ENCODE data around the gene PGBD5.

PGBD5 gene

DNA sequence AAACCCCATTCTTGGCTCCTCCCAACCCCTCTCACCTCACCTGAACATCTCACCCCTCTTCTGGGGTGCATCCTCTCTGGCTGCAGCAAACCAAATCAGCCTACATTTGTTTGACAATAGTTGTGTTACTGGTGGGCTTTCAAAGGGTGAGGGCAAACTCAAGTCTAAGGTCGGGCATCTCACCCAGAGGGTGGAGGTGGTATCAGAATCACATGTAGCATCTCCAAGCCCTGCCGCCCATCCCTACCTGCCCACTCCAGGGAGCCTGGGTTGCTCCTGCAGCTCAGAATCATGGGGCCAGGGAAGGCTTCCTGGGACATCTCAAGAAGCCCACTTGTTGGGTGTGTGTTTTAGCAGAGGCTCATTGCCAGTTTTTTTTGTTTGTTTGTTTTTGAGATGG, 35.8 kb downstream of the PGBD5 start:
- DNase-seq (ENCODE audit: low read depth): no peak
- TF ChIP-seq, protein P1, sequence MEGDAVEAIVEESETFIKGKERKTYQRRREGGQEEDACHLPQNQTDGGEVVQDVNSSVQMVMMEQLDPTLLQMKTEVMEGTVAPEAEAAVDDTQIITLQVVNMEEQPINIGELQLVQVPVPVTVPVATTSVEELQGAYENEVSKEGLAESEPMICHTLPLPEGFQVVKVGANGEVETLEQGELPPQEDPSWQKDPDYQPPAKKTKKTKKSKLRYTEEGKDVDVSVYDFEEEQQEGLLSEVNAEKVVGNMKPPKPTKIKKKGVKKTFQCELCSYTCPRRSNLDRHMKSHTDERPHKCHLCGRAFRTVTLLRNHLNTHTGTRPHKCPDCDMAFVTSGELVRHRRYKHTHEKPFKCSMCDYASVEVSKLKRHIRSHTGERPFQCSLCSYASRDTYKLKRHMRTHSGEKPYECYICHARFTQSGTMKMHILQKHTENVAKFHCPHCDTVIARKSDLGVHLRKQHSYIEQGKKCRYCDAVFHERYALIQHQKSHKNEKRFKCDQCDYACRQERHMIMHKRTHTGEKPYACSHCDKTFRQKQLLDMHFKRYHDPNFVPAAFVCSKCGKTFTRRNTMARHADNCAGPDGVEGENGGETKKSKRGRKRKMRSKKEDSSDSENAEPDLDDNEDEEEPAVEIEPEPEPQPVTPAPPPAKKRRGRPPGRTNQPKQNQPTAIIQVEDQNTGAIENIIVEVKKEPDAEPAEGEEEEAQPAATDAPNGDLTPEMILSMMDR (conservative IDR thresholded peaks at IDR 0.05; ENCODE audit: low read depth, low read length): no peak
- H3K4me3 ChIP-seq (ENCODE audit: low read length): no peak overlapping the region

DNA sequence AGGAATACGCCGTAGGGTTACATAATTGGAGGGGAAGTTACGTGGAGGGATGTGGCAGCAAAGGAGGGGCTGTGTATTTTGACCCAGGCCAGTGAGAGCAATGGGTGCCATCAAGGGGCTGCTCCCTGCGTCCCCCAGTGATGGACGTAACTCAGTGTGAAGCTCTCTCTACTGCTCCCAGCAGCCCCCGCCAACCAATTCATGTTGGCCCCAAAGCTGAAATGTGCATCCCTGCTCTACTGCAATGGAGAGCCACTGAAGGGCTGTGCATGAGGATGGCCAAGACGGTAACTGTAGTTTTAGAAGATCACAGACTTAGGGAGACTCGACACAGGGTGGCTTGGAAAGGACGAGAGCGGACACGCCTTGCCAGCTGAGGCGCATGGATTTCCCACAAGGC, 38.3 kb downstream of the PGBD5 start:
- no peak for DNase-seq (ENCODE audit: low read depth)
- H3K4me3 ChIP-seq (ENCODE audit: low read length): no peak overlapping the region
- TF ChIP-seq, protein P1 (conservative IDR thresholded peaks at IDR 0.05; ENCODE audit: low read depth, low read length): no peak

DNA sequence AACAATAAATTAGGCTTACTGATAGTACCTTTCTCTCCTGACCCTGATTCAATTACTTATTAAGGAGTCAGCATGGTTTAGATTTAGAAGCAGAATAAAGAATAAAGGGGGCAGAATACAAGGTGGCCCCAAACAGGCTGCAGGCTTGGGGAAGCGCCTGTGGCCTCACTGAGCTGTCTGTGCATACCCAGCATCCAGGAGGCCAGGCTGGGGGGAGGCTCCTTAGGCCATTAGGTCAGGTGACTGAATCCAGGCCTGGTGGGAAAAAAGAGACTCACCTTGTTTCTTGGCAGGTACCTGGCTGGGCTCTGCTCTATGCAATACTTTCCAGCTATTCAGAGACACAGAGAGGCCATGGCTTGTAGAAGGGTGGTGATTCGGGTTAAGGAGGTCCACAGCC, 38.8 kb downstream of the PGBD5 start:
- TF ChIP-seq, protein P1 (conservative IDR thresholded peaks at IDR 0.05; ENCODE audit: low read depth, low read length): no peak
- H3K4me3 ChIP-seq (ENCODE audit: low read length): no peak overlapping the region
- DNase-seq (ENCODE audit: low read depth): no peak

DNA sequence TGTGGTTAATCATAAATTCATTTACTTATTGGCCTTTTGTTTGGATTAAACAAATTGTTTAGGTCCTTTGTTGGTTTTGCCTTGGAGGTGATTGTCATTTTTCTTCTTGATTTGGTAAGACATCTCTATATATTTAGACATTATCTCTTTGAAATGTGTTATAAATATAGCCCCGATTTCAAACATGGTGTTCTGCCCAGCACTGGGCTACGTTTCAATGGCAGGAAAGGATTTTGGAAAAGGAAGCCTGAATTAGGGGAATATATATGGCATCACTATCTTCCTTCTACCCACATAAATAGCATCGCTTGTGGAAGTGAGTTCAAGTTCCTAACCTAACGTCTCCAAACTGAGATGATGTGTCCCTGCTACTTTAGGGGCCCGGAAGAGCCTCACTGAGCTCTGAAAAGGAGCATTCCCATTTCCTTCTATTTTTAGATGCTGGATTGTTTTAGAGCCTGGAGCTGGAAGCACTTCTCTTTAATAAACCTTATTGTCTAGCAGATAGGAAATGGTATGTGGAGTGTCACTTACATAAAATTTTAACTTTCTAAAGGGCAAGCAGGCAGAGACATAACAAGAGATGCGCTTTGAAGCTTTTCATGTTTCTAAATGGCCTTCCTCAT, 39.4 kb downstream of the PGBD5 start:
- TF ChIP-seq, protein P1 (conservative IDR thresholded peaks at IDR 0.05; ENCODE audit: low read depth, low read length): no peak
- H3K4me3 ChIP-seq (ENCODE audit: low read length): no peak overlapping the region
- no peak for DNase-seq (ENCODE audit: low read depth)

DNA sequence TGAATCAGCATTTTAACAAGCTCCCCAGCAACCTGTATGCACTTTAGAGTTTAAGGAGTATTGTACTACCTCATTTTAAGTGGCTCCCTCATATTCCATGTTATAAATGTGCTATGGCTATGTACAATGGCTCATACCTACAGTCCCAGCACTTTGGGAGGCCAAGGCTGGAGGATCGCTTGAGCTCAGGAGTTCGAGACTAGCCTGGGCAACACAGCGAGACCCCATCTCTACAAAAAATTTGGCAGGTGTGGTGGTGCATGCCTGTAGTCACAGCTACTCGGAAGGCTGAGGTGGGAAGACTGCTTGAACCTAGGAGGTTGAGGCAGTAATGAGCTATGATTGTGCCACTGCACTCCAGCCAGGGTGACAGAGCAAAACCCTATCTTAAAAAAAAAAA, 40.2 kb downstream of the PGBD5 start:
- TF ChIP-seq, protein P1 (conservative IDR thresholded peaks at IDR 0.05; ENCODE audit: low read depth, low read length): no peak
- H3K4me3 ChIP-seq (ENCODE audit: low read length): no peak overlapping the region
- no peak for DNase-seq (ENCODE audit: low read depth)

DNA sequence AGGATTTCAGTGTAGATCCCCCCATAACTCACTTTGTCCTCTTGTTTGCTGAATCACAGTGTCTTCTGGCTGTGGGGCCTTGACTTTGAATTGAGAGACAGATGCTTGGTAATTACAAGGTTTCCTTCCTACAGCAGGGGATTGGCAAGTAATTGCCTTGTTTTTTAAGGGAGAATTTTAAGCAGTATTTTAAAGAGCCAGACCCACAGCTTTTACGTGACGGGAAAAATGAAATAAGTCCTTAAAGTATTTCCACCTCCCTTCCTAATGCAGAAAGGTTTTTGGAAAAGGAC, 41.0 kb downstream of the PGBD5 start:
- DNase-seq (ENCODE audit: low read depth): no peak
- TF ChIP-seq, protein P1 (conservative IDR thresholded peaks at IDR 0.05; ENCODE audit: low read depth, low read length): no peak
- H3K4me3 ChIP-seq (ENCODE audit: low read length): no peak overlapping the region

DNA sequence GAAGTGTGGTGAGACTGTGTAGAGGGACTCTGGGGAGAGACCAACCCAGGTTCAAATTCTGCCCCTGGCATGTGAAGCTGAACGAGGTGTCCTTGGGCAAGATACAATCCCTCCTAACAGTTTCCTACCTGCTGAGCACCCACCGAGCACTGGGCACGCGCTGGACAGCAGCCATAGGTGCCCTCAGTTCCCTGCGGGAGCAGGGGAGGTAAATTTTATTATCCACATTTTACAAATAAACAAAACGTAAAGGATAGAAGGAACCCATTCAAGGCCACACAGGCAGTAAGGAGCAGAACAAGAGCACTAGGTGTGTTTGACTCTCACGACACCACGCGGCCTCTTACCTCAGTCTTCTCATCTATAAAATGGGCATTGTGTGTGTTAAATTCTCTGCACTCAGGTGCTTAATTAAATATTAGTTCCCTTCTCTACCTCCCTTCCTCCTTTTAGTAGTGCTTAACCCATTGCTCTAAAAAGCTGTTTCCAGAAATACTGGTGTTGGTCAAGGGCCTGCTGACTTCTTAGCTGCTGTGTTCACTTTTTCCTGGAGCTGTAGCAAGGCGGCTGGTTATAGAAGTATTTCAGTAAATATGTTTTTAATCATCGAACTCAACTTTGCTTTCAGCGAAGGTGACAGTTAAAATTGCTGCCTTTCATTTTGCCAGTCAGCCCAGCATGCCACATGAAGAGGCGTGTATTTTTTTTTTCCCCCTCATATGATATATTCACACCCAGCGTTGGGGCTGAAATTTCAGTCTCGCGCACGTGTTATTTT, 41.6 kb downstream of the PGBD5 start:
- DNase-seq (ENCODE audit: low read depth): no peak
- no peak overlapping the region for H3K4me3 ChIP-seq (ENCODE audit: low read length)
- TF ChIP-seq, protein P1 (conservative IDR thresholded peaks at IDR 0.05; ENCODE audit: low read depth, low read length): no peak

Measured in retinal pigment epithelial cell (primary cell).